ENCODE results near the gene TMEM54.

TMEM54 gene

GRCh38 chr1:32900956-32901822, at the start of gene TMEM54:
Gene TMEM54, minus strand, starts transcription at chr1:32901389. Its CDS starts 151 bp downstream, at chr1:32901238.
- in situ Hi-C loops (cut with MboI; ENCODE audit: low pct_unique_long_range_greater_than_20kb, low sequenced_read_pairs) = no loop called here
- DNase-seq = no peak

GRCh38 chr1:32949519-32949918, 48.3 kb upstream of the TMEM54 start:
- in situ Hi-C loops (cut with MboI; ENCODE audit: low pct_unique_long_range_greater_than_20kb, low sequenced_read_pairs) = loop anchor here (25.0 kb wide), 1 partner anchor 663 kb away; no protein-coding TSS in a partner anchor
- DNase-seq = no peak

GRCh38 chr1:32948905-32949304, 47.7 kb upstream of the TMEM54 start:
- in situ Hi-C loops (cut with MboI; ENCODE audit: low pct_unique_long_range_greater_than_20kb, low sequenced_read_pairs) = loop anchor here (25.0 kb wide), 1 partner anchor 663 kb away; no protein-coding TSS in a partner anchor
- no peak for DNase-seq

GRCh38 chr1:32948390-32948722, 47.2 kb upstream of the TMEM54 start:
- in situ Hi-C loops (cut with MboI; ENCODE audit: low pct_unique_long_range_greater_than_20kb, low sequenced_read_pairs) = loop anchor here (25.0 kb wide), 1 partner anchor 664 kb away; no protein-coding TSS in a partner anchor
- DNase-seq = no peak

GRCh38 chr1:32947669-32948389, 46.6 kb upstream of the TMEM54 start:
- no peak for DNase-seq
- in situ Hi-C loops (cut with MboI; ENCODE audit: low pct_unique_long_range_greater_than_20kb, low sequenced_read_pairs) = loop anchor here (25.0 kb wide), 1 partner anchor 664 kb away; no protein-coding TSS in a partner anchor

GRCh38 chr1:32946413-32946812, 45.2 kb upstream of the TMEM54 start:
- in situ Hi-C loops (cut with MboI; ENCODE audit: low pct_unique_long_range_greater_than_20kb, low sequenced_read_pairs) = loop anchor here (25.0 kb wide), 1 partner anchor 666 kb away; no protein-coding TSS in a partner anchor

GRCh38 chr1:32944180-32944579, 43.0 kb upstream of the TMEM54 start:
- no peak for DNase-seq
- in situ Hi-C loops (cut with MboI; ENCODE audit: low pct_unique_long_range_greater_than_20kb, low sequenced_read_pairs) = loop anchor here (25.0 kb wide), 1 partner anchor 668 kb away; no protein-coding TSS in a partner anchor

More at GRCh38 chr1:32946413-32946812, 45.2 kb upstream of the TMEM54 start:
- no peak for DNase-seq

GRCh38 chr1:32939655-32940371, 38.6 kb upstream of the TMEM54 start:
- in situ Hi-C loops (cut with MboI; ENCODE audit: low pct_unique_long_range_greater_than_20kb, low sequenced_read_pairs) = loop anchor here (25.0 kb wide), 1 partner anchor 672 kb away; no protein-coding TSS in a partner anchor
- no peak for DNase-seq

GRCh38 chr1:32937061-32937460, 35.9 kb upstream of the TMEM54 start:
- DNase-seq = no peak
- in situ Hi-C loops (cut with MboI; ENCODE audit: low pct_unique_long_range_greater_than_20kb, low sequenced_read_pairs) = loop anchor here (25.0 kb wide), 1 partner anchor 675 kb away; no protein-coding TSS in a partner anchor

- in situ Hi-C loops (cut with MboI; ENCODE audit: low pct_unique_long_range_greater_than_20kb, low sequenced_read_pairs) = loop anchor here (25.0 kb wide), 1 partner anchor 678 kb away; no protein-coding TSS in a partner anchor
- DNase-seq = no peak
Observed at GRCh38 chr1:32934535-32934934, 33.3 kb upstream of the TMEM54 start.

GRCh38 chr1:32933742-32934322, 32.6 kb upstream of the TMEM54 start:
- DNase-seq = peak; percentile 54
- in situ Hi-C loops (cut with MboI; ENCODE audit: low pct_unique_long_range_greater_than_20kb, low sequenced_read_pairs) = loop anchor here (25.0 kb wide), 1 partner anchor 678 kb away; no protein-coding TSS in a partner anchor

- no peak for DNase-seq
- in situ Hi-C loops (cut with MboI; ENCODE audit: low pct_unique_long_range_greater_than_20kb, low sequenced_read_pairs) = loop anchor here (25.0 kb wide), 1 partner anchor 681 kb away; no protein-coding TSS in a partner anchor
Observed at GRCh38 chr1:32931760-32932159, 30.6 kb upstream of the TMEM54 start.

GRCh38 chr1:32929366-32929765, 28.2 kb upstream of the TMEM54 start:
- in situ Hi-C loops (cut with MboI; ENCODE audit: low pct_unique_long_range_greater_than_20kb, low sequenced_read_pairs) = loop anchor here (25.0 kb wide), 1 partner anchor 683 kb away; no protein-coding TSS in a partner anchor
- DNase-seq = no peak

- in situ Hi-C loops (cut with MboI; ENCODE audit: low pct_unique_long_range_greater_than_20kb, low sequenced_read_pairs) = loop anchor here (25.0 kb wide), 1 partner anchor 684 kb away; no protein-coding TSS in a partner anchor
Observed at GRCh38 chr1:32928715-32929114, 27.5 kb upstream of the TMEM54 start.

GRCh38 chr1:32928285-32928684, 27.1 kb upstream of the TMEM54 start:
- in situ Hi-C loops (cut with MboI; ENCODE audit: low pct_unique_long_range_greater_than_20kb, low sequenced_read_pairs) = loop anchor here (25.0 kb wide), 1 partner anchor 684 kb away; no protein-coding TSS in a partner anchor
- no peak for DNase-seq

More at GRCh38 chr1:32928715-32929114, 27.5 kb upstream of the TMEM54 start:
- DNase-seq = no peak

GRCh38 chr1:32927441-32927840, 26.3 kb upstream of the TMEM54 start:
- DNase-seq = no peak
- in situ Hi-C loops (cut with MboI; ENCODE audit: low pct_unique_long_range_greater_than_20kb, low sequenced_read_pairs) = loop anchor here (25.0 kb wide), 1 partner anchor 685 kb away; no protein-coding TSS in a partner anchor

- DNase-seq = no peak
- in situ Hi-C loops (cut with MboI; ENCODE audit: low pct_unique_long_range_greater_than_20kb, low sequenced_read_pairs) = loop anchor here (25.0 kb wide), 1 partner anchor 686 kb away; no protein-coding TSS in a partner anchor
Observed at GRCh38 chr1:32926562-32926961, 25.4 kb upstream of the TMEM54 start.

Measured in KBM-7 (cell line).